Tibial nerve (tissue), 4 donors: Measurements from ENCODE around the gene EXOSC7.

Source experiments
- CTCF ChIP-seq, 5 experiments: fragments of 200-600 bp in 3 of 5; fragments of 450-650 bp in 2 of 5; sonication (generic) in 3 of 5; IDR thresholded peaks; one replicate each; pipeline ENCODE4 v1.5.1; 2016 to 2019; ENCODE audit warnings: antibody characterized with exemption in 5 of 5, mild to moderate bottlenecking in 3 of 5, moderate library complexity in 2 of 5
- EP300 ChIP-seq, 2 donors: sonication (generic); formaldehyde crosslinking; IDR thresholded peaks; one replicate each; pipeline ENCODE4 v1.6.1; 2017; ENCODE audit warnings: antibody characterized with exemption in 2 of 2, mild to moderate bottlenecking in 1 of 2
- POLR2A ChIP-seq, 2 donors: fragments of 450-650 bp; IDR thresholded peaks; one replicate each; pipeline ENCODE4 v1.6.1; 2017; ENCODE audit warnings: antibody characterized with exemption in 2 of 2, mild to moderate bottlenecking in 2 of 2, moderate library complexity in 2 of 2

GRCh38 chr3:45020534-45020933 is 44.5 kb downstream of the EXOSC7 start:
- TF ChIP-seq EP300 (IDR thresholded peaks at IDR 0.05) (no peak), CTCF (IDR thresholded peaks at IDR 0.05) (no peak), POLR2A (IDR thresholded peaks at IDR 0.05) (no peak)
